PC-9 (cell line): ENCODE data around the gene CBX8.

Experiments
- EZH2 ChIP-seq: fragments of 200-600 bp; sonication (generic); IDR thresholded peaks from 2 replicates; pipeline ENCODE4 v1.8.0; 2017; ENCODE audit warnings: antibody characterized with exemption, low read depth
- TF ChIP-seq, protein P1 (sequence below): fragments of 200-600 bp; sonication (generic); conservative IDR thresholded peaks from 2 replicates; pipeline ENCODE4 v1.6.1; 2017; ENCODE audit warnings: mixed run types, antibody characterized with exemption, mild to moderate bottlenecking, moderate library complexity

DNA sequence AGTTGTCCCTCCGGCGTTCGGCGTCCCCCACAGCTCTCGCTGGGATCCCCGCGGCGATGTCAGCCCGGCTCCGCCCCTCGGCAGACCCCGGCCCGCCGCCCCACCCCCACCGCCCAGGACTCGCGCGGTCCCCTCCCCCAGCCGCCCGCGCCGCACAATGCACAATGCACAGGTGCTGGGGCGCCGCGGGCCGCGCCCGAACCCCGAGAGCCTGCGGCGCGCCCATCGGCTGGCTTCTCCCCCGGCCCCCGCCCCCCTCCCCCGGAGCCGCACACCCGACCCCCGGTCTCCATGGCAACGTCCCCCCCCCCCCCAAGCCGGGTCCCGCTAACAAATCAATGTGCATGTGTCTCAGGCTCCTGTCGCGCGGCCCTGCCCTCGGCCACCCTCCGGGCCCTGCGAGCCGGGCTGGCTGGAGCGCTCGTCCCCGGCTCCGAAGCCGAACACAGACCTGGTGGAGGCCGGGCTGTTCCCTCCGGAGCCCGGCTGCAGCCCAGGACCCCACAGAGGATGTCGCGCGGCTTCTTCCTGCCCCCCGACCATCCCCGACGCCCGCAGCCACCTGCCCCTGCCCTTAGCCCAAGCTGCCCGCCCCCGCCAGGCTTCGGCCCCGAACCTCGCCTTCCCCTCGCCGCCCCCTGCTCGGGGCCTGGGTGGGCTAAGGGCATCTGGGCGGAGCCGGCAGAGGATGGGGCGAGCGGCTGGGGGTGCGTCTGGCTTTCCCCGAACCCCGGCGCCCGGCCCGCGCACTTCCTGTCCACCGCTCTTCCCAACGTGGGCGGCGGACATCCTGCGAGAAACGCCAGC, 818 bp upstream of the CBX8 start:
- TF ChIP-seq EZH2 = no peak
- TF ChIP-seq, protein P1, sequence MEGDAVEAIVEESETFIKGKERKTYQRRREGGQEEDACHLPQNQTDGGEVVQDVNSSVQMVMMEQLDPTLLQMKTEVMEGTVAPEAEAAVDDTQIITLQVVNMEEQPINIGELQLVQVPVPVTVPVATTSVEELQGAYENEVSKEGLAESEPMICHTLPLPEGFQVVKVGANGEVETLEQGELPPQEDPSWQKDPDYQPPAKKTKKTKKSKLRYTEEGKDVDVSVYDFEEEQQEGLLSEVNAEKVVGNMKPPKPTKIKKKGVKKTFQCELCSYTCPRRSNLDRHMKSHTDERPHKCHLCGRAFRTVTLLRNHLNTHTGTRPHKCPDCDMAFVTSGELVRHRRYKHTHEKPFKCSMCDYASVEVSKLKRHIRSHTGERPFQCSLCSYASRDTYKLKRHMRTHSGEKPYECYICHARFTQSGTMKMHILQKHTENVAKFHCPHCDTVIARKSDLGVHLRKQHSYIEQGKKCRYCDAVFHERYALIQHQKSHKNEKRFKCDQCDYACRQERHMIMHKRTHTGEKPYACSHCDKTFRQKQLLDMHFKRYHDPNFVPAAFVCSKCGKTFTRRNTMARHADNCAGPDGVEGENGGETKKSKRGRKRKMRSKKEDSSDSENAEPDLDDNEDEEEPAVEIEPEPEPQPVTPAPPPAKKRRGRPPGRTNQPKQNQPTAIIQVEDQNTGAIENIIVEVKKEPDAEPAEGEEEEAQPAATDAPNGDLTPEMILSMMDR = no peak
